ENCODE data around the gene ZBTB12. TPM values are rescaled to one million over a fixed set of nuclear protein-coding genes. Genes with fewer than 3 reads are reported as not detected.

The ZBTB12 gene
- polyA plus RNA-seq, 1 donor (not counting 4 experiments of a cell fraction or from before 2014, with no cell fraction given): 0.64 TPM

- FAIRE-seq (no peak), DNase-seq (ENCODE audit: low read depth, low spot score) (no peak)
- no peak overlapping the region for H3K4me2 ChIP-seq (ENCODE audit: control insufficient read depth, extremely low read depth, insufficient read depth, low read depth, low read length)
- no peaks in the 10 kb centered on the region for H3K9me3 ChIP-seq (ENCODE audit: control insufficient read depth, low read depth, low read length)
- H4K20me1 ChIP-seq (ENCODE audit: control insufficient read depth, extremely low read depth, insufficient read depth, low read length): no peaks in the 10 kb centered on the region
- TF ChIP-seq EZH2 (IDR thresholded peaks at IDR 0.05; ENCODE audit: low read length): no peak
- no peak for TF ChIP-seq CTCF (optimal IDR thresholded peaks at IDR 0.05 in 1 of 3, IDR thresholded peaks at IDR 0.05 in 1 of 3, conservative IDR thresholded peaks at IDR 0.05 in 1 of 3; ENCODE audit: extremely low read depth in 1 of 3, insufficient read depth in 2 of 3, low read length in 3 of 3)
- H3K27ac ChIP-seq (ENCODE audit: control insufficient read depth, insufficient read depth, low read length): no peak overlapping the region
- no peaks in the 10 kb centered on the region for H3K9me1 ChIP-seq (ENCODE audit: control insufficient read depth, extremely low read depth, insufficient read depth, low read length)
- peaks cover 4% of the 10 kb centered on the region for H3K4me1 ChIP-seq (ENCODE audit: control insufficient read depth, extremely low read depth, insufficient read depth, low read length)
- H3K9ac ChIP-seq (ENCODE audit: control insufficient read depth, extremely low read depth, insufficient read depth, low read length): no peak overlapping the region
- H3K27me3 ChIP-seq (ENCODE audit: control insufficient read depth, extremely low read depth, insufficient read depth, low read length): no peaks in the 10 kb centered on the region
- dilution Hi-C loops (cut with MboI; ENCODE audit: extremely low pct_ligation_motif_present, low sequenced_read_pairs): no loop called here
- peaks cover 2 to 9% of the 10 kb centered on the region in 2 experiments for H3K36me3 ChIP-seq (ENCODE audit: control insufficient read depth in 2 of 2, extremely low read depth in 1 of 2, insufficient read depth in 2 of 2, low read length in 2 of 2)
- no peak overlapping the region for H2AFZ ChIP-seq (ENCODE audit: control insufficient read depth, low read length)
- H3K79me2 ChIP-seq (ENCODE audit: control insufficient read depth, insufficient read depth, low read length): no peaks in the 10 kb centered on the region
- H3K4me3 ChIP-seq (ENCODE audit: control insufficient read depth in 2 of 3, extremely low read depth in 1 of 3, insufficient read depth in 2 of 3, low read depth in 1 of 3, low read length in 3 of 3): no peak overlapping the region
These were observed 24.2 kb downstream of the ZBTB12 start for GRCh38 chr6:31877651-31878161.

DNA sequence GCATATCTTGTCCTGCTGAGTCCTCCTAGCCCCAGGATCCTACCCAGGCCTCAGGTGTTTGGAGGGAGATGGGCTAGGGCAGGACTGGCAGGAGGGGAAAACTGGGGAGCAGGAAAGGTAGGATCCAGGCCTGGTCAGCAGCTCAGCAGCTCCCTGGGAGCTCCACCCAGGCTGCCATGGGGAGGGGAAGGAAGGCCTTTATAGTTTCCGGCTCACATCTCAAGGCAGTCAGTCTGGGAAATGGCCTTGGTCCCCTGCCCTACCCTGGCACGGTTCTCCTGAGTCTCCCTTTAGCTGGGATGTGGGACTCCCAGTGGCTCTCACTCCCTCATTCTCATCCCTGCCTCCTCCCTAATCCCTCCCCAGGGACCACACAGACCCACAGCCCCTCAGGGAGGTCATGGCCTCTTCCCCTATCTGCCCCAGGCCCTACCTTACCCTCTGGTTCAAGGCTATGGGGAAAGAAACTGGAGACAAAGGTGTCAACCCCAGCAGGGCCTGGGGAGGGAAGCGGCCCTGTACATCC is 24.7 kb downstream of the ZBTB12 start:
- Histone ChIP-seq H3K9ac (ENCODE audit: control insufficient read depth, extremely low read depth, insufficient read depth, low read length) (no peak overlapping the region), H3K4me2 (ENCODE audit: control insufficient read depth, extremely low read depth, insufficient read depth, low read depth, low read length) (no peak overlapping the region)

More for the DNA sequence above, 24.7 kb downstream of the ZBTB12 start:
- peaks cover 2 to 5% of the 10 kb centered on the region in 2 experiments for H3K36me3 ChIP-seq (ENCODE audit: control insufficient read depth in 2 of 2, extremely low read depth in 1 of 2, insufficient read depth in 2 of 2, low read length in 2 of 2)
- DNase-seq (ENCODE audit: low read depth, low spot score) (no peak), FAIRE-seq (no peak)
- dilution Hi-C loops (cut with MboI; ENCODE audit: extremely low pct_ligation_motif_present, low sequenced_read_pairs): no loop called here
- H3K9me1 ChIP-seq (ENCODE audit: control insufficient read depth, extremely low read depth, insufficient read depth, low read length): no peaks in the 10 kb centered on the region
- H3K79me2 ChIP-seq (ENCODE audit: control insufficient read depth, insufficient read depth, low read length): no peaks in the 10 kb centered on the region
- TF ChIP-seq CTCF (optimal IDR thresholded peaks at IDR 0.05 in 1 of 3, IDR thresholded peaks at IDR 0.05 in 1 of 3, conservative IDR thresholded peaks at IDR 0.05 in 1 of 3; ENCODE audit: extremely low read depth in 1 of 3, insufficient read depth in 2 of 3, low read length in 3 of 3) (no peak), EZH2 (IDR thresholded peaks at IDR 0.05; ENCODE audit: low read length) (no peak)
- H3K4me3 ChIP-seq (ENCODE audit: control insufficient read depth in 2 of 3, extremely low read depth in 1 of 3, insufficient read depth in 2 of 3, low read depth in 1 of 3, low read length in 3 of 3): no peak overlapping the region
- H3K4me1 ChIP-seq (ENCODE audit: control insufficient read depth, extremely low read depth, insufficient read depth, low read length): peaks cover 4% of the 10 kb centered on the region
- H3K27me3 ChIP-seq (ENCODE audit: control insufficient read depth, extremely low read depth, insufficient read depth, low read length): no peaks in the 10 kb centered on the region
- no peak overlapping the region for H3K27ac ChIP-seq (ENCODE audit: control insufficient read depth, insufficient read depth, low read length)
- H3K9me3 ChIP-seq (ENCODE audit: control insufficient read depth, low read depth, low read length): no peaks in the 10 kb centered on the region
- no peak overlapping the region for H2AFZ ChIP-seq (ENCODE audit: control insufficient read depth, low read length)
- H4K20me1 ChIP-seq (ENCODE audit: control insufficient read depth, extremely low read depth, insufficient read depth, low read length): no peaks in the 10 kb centered on the region

Data from keratinocyte (primary cell).